Measurements from ENCODE around the gene SNRNP48.

The SNRNP48 gene

GRCh38 chr6:7574500-7574899, 15.5 kb upstream of the SNRNP48 start:
- no peak for TF ChIP-seq CTCF (IDR thresholded peaks at IDR 0.05; ENCODE audit: low read depth, low read length)
- TF ChIP-seq EZH2phosphoT487 (IDR thresholded peaks at IDR 0.05; ENCODE audit: low read depth) = no peak
- H2AFZ ChIP-seq (ENCODE audit: low read depth, low read length) = no peak overlapping the region
- H3K9me3 ChIP-seq (ENCODE audit: insufficient read depth, low read length) = no peaks in the 10 kb centered on the region
- H3K27me3 ChIP-seq (ENCODE audit: low read depth, low read length) = peaks cover 30% of the 10 kb centered on the region
- H3K4me3 ChIP-seq (ENCODE audit: low read length) = no peak overlapping the region
- peaks cover 4% of the 10 kb centered on the region for H3K4me1 ChIP-seq (ENCODE audit: low read length)
- H3K79me2 ChIP-seq (ENCODE audit: low read length) = no peaks in the 10 kb centered on the region
- H3K36me3 ChIP-seq (replicated peaks; ENCODE audit: low read depth, low read length) = no peaks in the 10 kb centered on the region
- H4K20me1 ChIP-seq (ENCODE audit: insufficient read depth, low read length) = no peaks in the 10 kb centered on the region
- no peak overlapping the region for H3K27ac ChIP-seq (ENCODE audit: low read length)
- no peak overlapping the region for H3K4me2 ChIP-seq (ENCODE audit: low read length)
- no peak overlapping the region for H3K9ac ChIP-seq (ENCODE audit: low read length)

- H3K4me2 ChIP-seq (ENCODE audit: low read length) = no peak overlapping the region
- H3K4me1 ChIP-seq (ENCODE audit: low read length) = peaks cover 5% of the 10 kb centered on the region
- H3K27me3 ChIP-seq (ENCODE audit: low read depth, low read length) = peaks cover 23% of the 10 kb centered on the region
- TF ChIP-seq EZH2phosphoT487 (IDR thresholded peaks at IDR 0.05; ENCODE audit: low read depth) (no peak), CTCF (IDR thresholded peaks at IDR 0.05; ENCODE audit: low read depth, low read length) (no peak)
- no peak overlapping the region for H3K9ac ChIP-seq (ENCODE audit: low read length)
- H3K36me3 ChIP-seq (replicated peaks; ENCODE audit: low read depth, low read length) = no peaks in the 10 kb centered on the region
- no peaks in the 10 kb centered on the region for H4K20me1 ChIP-seq (ENCODE audit: insufficient read depth, low read length)
- no peaks in the 10 kb centered on the region for H3K79me2 ChIP-seq (ENCODE audit: low read length)
- H3K4me3 ChIP-seq (ENCODE audit: low read length) = no peak overlapping the region
- H2AFZ ChIP-seq (ENCODE audit: low read depth, low read length) = no peak overlapping the region
- H3K9me3 ChIP-seq (ENCODE audit: insufficient read depth, low read length) = no peaks in the 10 kb centered on the region
- no peak overlapping the region for H3K27ac ChIP-seq (ENCODE audit: low read length)
Measured at GRCh38 chr6:7578516-7578915, 11.5 kb upstream of the SNRNP48 start.

- Histone ChIP-seq H4K20me1 (ENCODE audit: insufficient read depth, low read length) (no peaks in the 10 kb centered on the region), H3K4me1 (ENCODE audit: low read length) (peaks cover 5% of the 10 kb centered on the region), H3K4me2 (ENCODE audit: low read length) (no peak overlapping the region), H3K9me3 (ENCODE audit: insufficient read depth, low read length) (no peaks in the 10 kb centered on the region), H2AFZ (ENCODE audit: low read depth, low read length) (no peak overlapping the region), H3K79me2 (ENCODE audit: low read length) (no peaks in the 10 kb centered on the region), H3K36me3 (replicated peaks; ENCODE audit: low read depth, low read length) (no peaks in the 10 kb centered on the region), H3K27me3 (ENCODE audit: low read depth, low read length) (peaks cover 21% of the 10 kb centered on the region), H3K27ac (ENCODE audit: low read length) (no peak overlapping the region), H3K9ac (ENCODE audit: low read length) (no peak overlapping the region), H3K4me3 (ENCODE audit: low read length) (no peak overlapping the region)
- TF ChIP-seq CTCF (IDR thresholded peaks at IDR 0.05; ENCODE audit: low read depth, low read length) = no peak
- TF ChIP-seq EZH2phosphoT487 (IDR thresholded peaks at IDR 0.05; ENCODE audit: low read depth) = no peak
Measured at GRCh38 chr6:7578931-7579330, 11.1 kb upstream of the SNRNP48 start.

- peaks cover 21% of the 10 kb centered on the region for H3K27me3 ChIP-seq (ENCODE audit: low read depth, low read length)
Measured at GRCh38 chr6:7579851-7580250, 10.1 kb upstream of the SNRNP48 start.

More at GRCh38 chr6:7579851-7580250, 10.1 kb upstream of the SNRNP48 start:
- Histone ChIP-seq H4K20me1 (ENCODE audit: insufficient read depth, low read length) (no peaks in the 10 kb centered on the region), H3K36me3 (replicated peaks; ENCODE audit: low read depth, low read length) (no peaks in the 10 kb centered on the region), H2AFZ (ENCODE audit: low read depth, low read length) (no peak overlapping the region), H3K27ac (ENCODE audit: low read length) (no peak overlapping the region), H3K9me3 (ENCODE audit: insufficient read depth, low read length) (no peaks in the 10 kb centered on the region), H3K79me2 (ENCODE audit: low read length) (no peaks in the 10 kb centered on the region), H3K4me2 (ENCODE audit: low read length) (no peak overlapping the region), H3K4me3 (ENCODE audit: low read length) (no peak overlapping the region), H3K9ac (ENCODE audit: low read length) (no peak overlapping the region), H3K4me1 (ENCODE audit: low read length) (peaks cover 5% of the 10 kb centered on the region)
- no peak for TF ChIP-seq EZH2phosphoT487 (IDR thresholded peaks at IDR 0.05; ENCODE audit: low read depth)
- TF ChIP-seq CTCF (IDR thresholded peaks at IDR 0.05; ENCODE audit: low read depth, low read length) = no peak

Measured in OCI-LY3 (cell line).